GM13976 (cell line): ENCODE measurements around the gene SNTA1.
"Not testable (repeated sequence)": the region's sequence is repeated elsewhere in the genome, so short reads cannot be mapped to it uniquely, and the experiment has no call there.

Source experiments
- DNase-seq: peaks from one replicate; pipeline ENCODE4 v3.0.0; 2012; ENCODE audit warnings: low spot score
- in situ Hi-C: fragments of 300-500 bp; cut with MboI; formaldehyde crosslinking; loops from one replicate; pipeline ENCODE4 v1.12.0; 2022; ENCODE audit warnings: low sequenced_read_pairs, mixed read lengths, inconsistent platforms; ENCODE audit not compliant: unreplicated experiment
- TF ChIP-seq, protein P1 (sequence below): IDR thresholded peaks from 2 replicates; pipeline ENCODE4 v1.5.1; 2012; ENCODE audit warnings: borderline replicate concordance, mild to moderate bottlenecking; ENCODE audit not compliant: insufficient read depth; ENCODE audit errors: extremely low read depth, missing control alignments, control extremely low read depth

SNTA1 gene

DNA sequence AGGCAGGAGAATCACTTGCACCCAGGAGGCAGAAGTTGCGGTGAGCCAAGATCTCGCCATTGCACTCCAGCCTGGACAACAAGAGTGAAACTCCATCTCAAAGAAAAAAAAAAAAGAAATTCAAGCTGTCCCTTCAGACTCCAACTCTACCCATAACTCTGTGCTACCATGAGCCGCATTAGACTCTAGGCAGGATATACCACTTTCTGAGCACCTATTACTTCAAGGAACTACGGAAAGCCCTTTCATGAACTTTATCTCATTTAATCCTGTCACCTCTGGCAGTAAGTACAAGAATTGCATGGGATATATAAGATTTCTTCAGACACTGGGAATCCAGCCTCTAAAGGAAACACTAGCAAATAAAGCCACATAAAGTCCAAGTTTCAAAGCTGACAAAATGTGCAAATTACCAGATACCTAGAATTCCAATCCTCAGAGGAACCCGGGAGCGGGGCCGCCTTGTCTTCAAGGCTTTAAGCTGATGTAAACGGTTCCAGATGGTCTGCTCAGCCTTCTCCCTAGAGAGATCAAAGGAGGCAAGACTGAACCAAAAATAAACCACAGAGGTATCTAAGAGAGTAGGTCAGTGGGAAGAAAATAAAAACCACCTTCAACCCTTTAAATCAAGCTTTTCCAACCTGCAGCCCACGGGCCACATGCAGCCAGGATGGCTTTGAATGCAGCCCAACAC, 51.7 kb downstream of the SNTA1 start:
- DNase-seq, result no peak
- in situ Hi-C loops, result no loop called here

DNA sequence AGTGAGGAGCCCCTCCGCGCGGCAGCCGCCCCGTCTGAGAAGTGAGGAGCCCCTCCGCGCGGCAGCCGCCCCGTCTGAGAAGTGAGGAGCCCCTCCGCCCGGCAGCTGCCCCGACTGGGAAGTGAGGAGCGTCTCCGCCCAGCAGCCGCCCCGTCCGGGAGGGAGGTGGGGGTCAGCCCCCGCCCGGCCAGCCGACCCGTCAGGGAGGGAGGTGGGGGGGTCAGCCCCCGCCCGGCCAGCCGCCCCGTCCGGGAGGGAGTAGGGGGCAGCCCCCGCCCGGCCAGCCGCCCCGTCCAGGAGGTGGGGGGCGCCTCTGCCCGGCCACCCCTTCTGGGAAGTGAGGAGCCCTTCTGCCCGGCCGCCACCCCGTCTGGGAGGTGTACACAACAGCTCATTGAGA, 54.2 kb downstream of the SNTA1 start:
- in situ Hi-C loops, result not testable (repeated sequence)

More for the DNA sequence above, 51.7 kb downstream of the SNTA1 start:
- TF ChIP-seq, protein P1, sequence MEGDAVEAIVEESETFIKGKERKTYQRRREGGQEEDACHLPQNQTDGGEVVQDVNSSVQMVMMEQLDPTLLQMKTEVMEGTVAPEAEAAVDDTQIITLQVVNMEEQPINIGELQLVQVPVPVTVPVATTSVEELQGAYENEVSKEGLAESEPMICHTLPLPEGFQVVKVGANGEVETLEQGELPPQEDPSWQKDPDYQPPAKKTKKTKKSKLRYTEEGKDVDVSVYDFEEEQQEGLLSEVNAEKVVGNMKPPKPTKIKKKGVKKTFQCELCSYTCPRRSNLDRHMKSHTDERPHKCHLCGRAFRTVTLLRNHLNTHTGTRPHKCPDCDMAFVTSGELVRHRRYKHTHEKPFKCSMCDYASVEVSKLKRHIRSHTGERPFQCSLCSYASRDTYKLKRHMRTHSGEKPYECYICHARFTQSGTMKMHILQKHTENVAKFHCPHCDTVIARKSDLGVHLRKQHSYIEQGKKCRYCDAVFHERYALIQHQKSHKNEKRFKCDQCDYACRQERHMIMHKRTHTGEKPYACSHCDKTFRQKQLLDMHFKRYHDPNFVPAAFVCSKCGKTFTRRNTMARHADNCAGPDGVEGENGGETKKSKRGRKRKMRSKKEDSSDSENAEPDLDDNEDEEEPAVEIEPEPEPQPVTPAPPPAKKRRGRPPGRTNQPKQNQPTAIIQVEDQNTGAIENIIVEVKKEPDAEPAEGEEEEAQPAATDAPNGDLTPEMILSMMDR, result no peak

DNA sequence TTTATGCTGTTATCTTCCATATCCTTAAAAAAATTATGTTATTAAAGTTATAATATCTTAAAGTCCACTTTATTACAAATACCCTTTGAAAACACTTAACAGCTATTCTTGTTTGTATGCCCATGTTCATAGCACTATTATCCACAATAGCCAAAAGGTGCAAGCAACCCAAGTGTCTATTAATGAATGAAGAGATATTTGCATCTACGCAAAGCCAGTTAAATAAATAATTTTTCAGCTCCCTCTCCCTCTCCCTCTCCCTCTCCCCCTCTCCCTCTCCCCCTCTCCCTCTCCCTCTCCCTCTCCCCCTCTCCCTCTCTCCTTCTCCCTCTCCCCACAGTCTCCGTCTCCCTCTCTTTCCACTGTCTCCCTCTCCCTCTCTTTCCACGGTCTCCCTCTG, 55.3 kb downstream of the SNTA1 start:
- in situ Hi-C loops, result no loop called here
- DNase-seq, result no peak
- TF ChIP-seq, protein P1, result no peak

More for the DNA sequence above, 54.2 kb downstream of the SNTA1 start:
- not testable (repeated sequence) for DNase-seq

DNA sequence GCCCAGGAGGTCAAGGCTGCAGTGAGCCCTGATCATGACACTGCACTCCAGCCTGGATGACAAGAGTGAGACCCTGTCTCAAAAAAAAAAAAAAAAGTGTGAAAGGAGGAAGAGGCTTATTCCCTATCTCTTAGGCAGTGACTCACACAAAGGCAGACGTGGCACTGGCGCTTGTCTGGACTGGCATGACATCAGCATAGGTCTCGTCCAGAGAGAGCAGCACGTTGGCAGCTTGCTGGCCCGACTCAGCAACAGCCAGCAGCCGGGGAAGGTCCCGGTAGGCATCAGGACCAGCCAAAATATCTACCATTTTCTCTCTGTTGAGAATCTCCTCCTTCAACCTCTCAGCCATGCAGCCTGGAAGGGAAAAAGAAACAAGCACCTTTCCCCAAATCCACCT, 56.4 kb downstream of the SNTA1 start:
- TF ChIP-seq, protein P1, result no peak
- in situ Hi-C loops, result no loop called here
- DNase-seq, result no peak

DNA sequence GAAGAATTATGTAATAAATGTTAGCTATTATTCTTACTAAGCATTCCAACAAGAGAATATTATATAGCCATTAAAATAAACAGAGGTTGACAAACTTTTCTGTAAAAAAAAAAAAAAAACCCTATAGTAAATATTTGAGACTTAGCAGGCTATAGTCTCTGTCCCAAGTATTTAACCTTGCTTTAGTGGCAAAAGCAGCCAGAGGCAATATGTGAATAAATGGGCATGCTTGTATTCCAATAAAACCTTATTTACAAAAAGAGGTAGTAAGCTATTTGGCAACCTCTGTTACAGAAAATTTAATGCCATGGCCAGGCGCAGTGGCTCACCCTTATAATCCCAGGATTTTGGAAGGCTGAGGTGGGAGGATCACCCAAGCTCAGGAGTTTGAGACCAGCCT, 56.9 kb downstream of the SNTA1 start:
- in situ Hi-C loops, result no loop called here
- DNase-seq, result no peak
- TF ChIP-seq, protein P1, result no peak

DNA sequence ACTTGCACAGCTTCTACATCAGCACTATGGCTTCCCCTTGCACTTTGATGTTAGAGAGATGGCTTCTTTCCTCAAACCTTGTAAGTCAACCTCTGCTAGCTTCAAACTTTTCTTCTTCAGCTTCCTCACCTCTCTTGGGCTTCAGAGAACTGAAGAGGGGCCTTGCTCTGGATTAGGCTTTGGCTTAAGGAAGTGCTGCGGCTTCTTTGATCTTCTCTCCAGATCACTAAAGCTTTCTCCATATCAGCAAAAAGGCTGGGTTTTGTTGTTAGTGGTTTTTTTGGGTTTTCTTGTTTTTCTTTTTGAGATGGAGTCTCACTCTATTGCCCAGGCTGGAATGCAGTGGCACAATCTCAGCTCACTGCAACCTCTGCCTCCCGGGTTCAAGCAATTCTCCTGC, 66.2 kb downstream of the SNTA1 start:
- TF ChIP-seq, protein P1, result no peak
- DNase-seq, result no peak
- in situ Hi-C loops, result no loop called here

DNA sequence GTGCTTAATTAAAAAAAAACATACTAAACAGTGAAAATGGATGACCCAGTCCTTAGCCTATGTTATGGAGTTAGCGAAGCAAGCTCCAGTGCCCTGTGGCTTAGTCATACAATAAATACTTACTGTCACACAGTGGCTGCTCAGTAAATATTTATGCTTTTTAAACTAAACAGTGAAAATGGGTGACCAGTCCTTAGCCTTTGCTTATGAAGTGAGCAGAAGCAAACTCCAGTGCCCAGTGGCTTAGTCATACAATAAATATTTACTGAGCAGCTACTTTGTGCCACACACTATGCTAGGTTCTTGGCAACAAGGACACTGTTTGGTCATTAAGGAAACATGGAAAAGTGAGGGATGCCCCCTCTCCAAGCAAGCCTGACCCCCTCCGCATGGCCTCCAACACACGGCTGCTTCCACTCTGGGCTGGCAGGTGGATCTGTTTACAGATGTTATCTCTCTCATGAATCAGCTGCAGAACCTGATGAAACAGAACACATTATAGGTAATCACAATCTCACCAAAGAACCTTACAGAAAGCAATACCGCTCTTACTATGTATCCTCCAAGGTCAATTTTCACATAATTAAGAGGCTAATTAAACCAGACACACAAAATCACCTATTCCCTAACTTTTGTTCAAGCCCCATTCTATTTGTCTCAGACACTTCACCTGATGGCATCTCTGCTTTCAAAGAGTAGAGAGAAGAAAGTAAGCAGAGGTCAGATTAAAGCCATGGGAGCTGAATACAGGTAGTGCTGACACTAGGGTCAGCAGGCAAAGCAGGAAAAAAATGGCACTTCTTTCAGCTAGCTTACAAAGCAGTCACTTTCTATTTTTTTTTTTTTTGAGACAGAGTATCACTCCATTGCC, 69.6 kb downstream of the SNTA1 start:
- in situ Hi-C loops, result no loop called here
- DNase-seq, result no peak
- TF ChIP-seq, protein P1, result no peak
